Omental fat pad (tissue), 4 donors: Measurements from ENCODE around the gene PACRG. TPM values are rescaled to one million over a fixed set of nuclear protein-coding genes. Genes with fewer than 3 reads are reported as not detected.

ENCODE experiments used
- ATAC-seq: fragments of 150-250 bp; one replicate; pipeline ENCODE4 v1.9.1; 2016; ENCODE audit warnings: mild to moderate bottlenecking, moderate library complexity; ENCODE audit not compliant: low FRiP score
- DNase-seq: peaks from one replicate; pipeline ENCODE4 v3.0.0-alpha.2; 2019; ENCODE audit warnings: low spot score
- total RNA-seq, 4 donors: library from RNA; depleted of rRNA; stranded (reverse); fragments of >200 nt; gene quantifications; one replicate each; pipeline ENCODE4 v1.1.0, GENCODE V29; 2016
- TF ChIP-seq, protein P1 (sequence below), 3 donors: fragments of 450-650 bp; IDR thresholded peaks; one replicate each; pipeline ENCODE4 v1.5.1; 2016 to 2017; ENCODE audit warnings: antibody characterized with exemption in 3 of 3, mild to moderate bottlenecking in 3 of 3, moderate library complexity in 2 of 3

The PACRG gene
- total RNA-seq, 4 donors from 2014 or later = 0.48 to 2.5 (median 1.3) TPM; not detected in 1

DNA sequence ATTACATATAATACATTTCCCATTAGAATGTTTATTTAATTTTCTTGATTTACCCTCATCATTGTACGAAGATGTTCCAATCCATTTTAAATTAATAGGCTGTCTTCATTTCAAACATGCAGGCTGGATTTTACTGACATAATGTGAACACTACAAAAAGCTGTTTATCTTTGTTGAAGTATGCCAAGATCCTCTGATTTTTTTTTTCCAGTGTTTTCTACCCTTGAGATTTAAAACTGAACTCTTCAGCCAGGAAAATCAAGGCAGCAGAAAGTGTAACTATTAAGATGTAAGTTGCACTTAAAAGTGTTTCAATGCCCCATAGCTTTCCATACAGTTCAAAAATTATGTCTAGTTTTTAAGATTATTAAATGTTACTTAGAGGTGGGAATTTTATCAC, 43.7 kb upstream of the PACRG start:
- no peak for ATAC-seq
- TF ChIP-seq, protein P1, sequence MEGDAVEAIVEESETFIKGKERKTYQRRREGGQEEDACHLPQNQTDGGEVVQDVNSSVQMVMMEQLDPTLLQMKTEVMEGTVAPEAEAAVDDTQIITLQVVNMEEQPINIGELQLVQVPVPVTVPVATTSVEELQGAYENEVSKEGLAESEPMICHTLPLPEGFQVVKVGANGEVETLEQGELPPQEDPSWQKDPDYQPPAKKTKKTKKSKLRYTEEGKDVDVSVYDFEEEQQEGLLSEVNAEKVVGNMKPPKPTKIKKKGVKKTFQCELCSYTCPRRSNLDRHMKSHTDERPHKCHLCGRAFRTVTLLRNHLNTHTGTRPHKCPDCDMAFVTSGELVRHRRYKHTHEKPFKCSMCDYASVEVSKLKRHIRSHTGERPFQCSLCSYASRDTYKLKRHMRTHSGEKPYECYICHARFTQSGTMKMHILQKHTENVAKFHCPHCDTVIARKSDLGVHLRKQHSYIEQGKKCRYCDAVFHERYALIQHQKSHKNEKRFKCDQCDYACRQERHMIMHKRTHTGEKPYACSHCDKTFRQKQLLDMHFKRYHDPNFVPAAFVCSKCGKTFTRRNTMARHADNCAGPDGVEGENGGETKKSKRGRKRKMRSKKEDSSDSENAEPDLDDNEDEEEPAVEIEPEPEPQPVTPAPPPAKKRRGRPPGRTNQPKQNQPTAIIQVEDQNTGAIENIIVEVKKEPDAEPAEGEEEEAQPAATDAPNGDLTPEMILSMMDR (IDR thresholded peaks at IDR 0.05) = no peak

DNA sequence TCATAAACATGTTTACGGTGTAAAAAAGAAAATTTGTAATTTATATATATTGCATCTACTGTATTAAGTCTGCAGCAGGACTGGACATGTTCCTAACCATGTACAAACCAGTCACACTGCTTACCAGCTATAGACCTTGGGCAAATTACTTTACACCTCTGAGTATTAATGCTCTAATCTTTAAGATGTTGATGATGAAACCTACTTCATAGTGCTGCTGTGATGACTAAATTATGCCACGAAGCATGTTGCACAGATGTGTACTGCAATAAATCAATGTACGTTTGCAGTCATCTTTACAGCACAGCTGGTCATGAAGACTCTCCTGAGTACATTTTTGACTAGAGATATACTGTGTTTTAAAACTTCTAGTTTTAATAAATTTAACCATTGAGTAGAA, 42.8 kb upstream of the PACRG start:
- no peak for DNase-seq
- ATAC-seq = no peak
- TF ChIP-seq, protein P1 (IDR thresholded peaks at IDR 0.05) = no peak

More for the DNA sequence above, 43.7 kb upstream of the PACRG start:
- no peak for DNase-seq

DNA sequence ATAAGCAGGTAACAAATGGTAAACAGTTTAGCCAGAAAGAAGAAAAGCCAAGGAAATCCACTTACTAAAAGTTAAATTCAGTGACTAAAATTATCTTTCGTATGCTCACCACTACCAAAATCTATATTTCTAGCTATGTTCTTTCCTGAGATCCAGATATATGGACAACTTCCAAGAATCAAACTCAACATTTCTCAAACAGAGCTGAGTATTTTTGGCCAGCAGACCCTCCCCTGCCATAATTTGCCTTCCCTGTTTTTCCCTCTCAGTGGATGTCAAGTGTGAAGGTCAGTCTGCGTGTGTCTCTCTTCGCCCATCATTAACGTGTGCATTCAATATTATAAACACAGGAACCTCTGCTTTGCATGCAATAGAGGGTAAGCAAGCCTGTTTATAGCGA, 42.2 kb upstream of the PACRG start:
- TF ChIP-seq, protein P1 (IDR thresholded peaks at IDR 0.05) = no peak
- no peak for ATAC-seq
- no peak for DNase-seq

DNA sequence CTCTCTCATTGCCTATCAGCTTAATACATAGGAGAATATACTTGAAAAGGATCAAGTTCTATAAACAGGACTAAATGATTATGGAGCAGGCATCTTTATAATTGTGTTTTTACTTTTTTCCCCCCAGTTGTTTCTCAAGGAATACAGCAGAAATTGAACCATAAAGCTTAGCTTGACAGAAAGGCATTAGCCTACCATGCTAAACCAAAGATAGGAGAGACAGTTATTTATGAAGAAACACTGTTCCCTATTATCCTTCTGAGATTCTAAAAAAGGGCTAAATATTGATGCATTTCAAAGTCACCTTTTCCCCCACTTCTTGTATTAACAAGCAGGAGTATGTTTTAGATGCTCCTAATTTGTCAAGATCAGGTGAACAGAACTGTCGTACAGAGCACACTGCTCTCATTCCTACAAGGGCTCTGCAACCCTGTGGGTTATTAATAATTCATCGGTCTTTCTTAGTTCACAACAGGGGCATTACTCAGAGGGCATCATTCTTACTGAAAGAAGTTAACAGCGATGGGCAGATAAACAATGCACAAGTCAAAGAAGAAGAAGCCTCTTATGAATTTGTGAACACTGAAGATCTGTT, 38.9 kb upstream of the PACRG start:
- TF ChIP-seq, protein P1 (IDR thresholded peaks at IDR 0.05) = no peak
- ATAC-seq (no peak), DNase-seq (no peak)

DNA sequence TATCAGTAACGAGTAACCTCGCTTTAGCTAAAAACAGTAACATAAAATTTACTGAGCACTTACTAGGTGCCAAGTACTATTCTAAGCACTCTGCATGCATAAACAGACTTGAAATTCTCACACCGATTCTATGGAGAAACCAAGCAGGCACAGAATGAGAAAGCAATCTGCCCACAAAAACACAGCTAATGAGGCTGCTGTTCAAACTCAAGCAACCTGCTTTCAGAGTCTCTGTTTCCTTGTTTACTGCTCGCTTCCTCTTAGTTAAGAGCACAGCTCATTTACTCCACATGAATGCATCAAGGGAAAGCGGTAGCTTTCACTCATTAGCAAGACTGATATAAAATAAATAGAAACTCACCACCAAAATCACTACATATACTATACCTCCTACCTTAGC, 37.6 kb upstream of the PACRG start:
- no peak for ATAC-seq

DNA sequence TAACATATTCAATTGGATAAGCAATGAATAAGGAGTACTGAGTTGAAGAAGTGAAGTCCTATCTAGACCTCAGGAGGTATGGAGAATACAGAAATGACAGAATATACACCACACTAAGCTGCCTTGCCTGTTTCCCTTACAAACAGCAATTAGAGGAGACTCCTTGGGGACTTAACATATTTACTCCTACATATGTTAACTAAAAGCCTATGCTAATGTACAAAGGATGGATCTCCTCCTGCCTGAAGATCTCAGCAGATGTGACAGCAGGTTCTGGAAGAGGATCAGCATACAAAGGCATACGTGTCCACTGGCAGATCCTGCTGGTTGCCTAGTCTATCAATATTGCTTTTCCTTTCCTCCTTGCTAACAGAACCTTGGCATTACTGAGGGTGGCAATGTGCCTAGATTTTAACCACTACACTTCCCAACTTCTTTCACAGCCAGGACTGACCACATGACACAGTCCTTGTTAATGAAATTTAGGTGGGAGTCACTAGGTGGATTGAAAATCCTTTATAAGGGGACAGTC, 29.8 kb upstream of the PACRG start:
- TF ChIP-seq, protein P1 (IDR thresholded peaks at IDR 0.05) = no peak
- no peak for DNase-seq
- ATAC-seq = no peak

More for the DNA sequence above, 37.6 kb upstream of the PACRG start:
- TF ChIP-seq, protein P1 (IDR thresholded peaks at IDR 0.05) = no peak
- no peak for DNase-seq

DNA sequence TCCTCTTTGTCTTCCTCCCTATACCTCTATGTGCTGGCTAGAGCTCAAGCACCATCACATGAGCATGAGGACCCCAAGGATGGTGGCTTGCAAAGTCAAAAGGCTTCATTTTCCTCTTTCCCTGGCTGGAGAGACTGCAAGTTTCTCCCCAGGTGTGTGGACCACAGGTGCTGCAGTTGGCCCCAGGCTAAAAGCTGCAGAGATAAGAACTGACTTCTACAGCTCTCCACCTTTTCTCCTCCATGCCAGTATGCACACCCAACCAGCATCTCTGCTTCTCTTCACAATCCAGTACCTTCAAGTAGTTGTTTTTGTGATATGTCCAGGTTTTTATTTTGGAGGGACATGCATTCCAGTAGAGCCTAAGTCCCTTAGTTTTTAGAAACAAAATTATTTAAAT, 29.3 kb upstream of the PACRG start:
- TF ChIP-seq, protein P1 (IDR thresholded peaks at IDR 0.05) = no peak

More for the DNA sequence above, 29.3 kb upstream of the PACRG start:
- DNase-seq (no peak), ATAC-seq (no peak)
